Large intestine (tissue), 3 donors: ENCODE data around the gene RPL37. TPM values are rescaled to one million over a fixed set of nuclear protein-coding genes. Genes with fewer than 3 reads are reported as not detected.
A peak's percentile ranks its signal among the peaks of the same experiment; 100 is the strongest.
"Not testable (repeated sequence)": the region's sequence is repeated elsewhere in the genome, so short reads cannot be mapped to it uniquely, and the experiment has no call there.

ENCODE experiments used
- DNase-seq, 2 donors: peaks; one replicate each; pipeline versions ENCODE4 v3.0.0 to v3.0.0-alpha.2; 2013
- H3K27ac ChIP-seq: one replicate; pipeline ENCODE4 v1.5.1; 2013; ENCODE audit warnings: low read length
- H3K27me3 ChIP-seq: 2 replicates; pipeline ENCODE4 v1.6.1; 2013; ENCODE audit warnings: low read length; ENCODE audit not compliant: control insufficient read depth, insufficient read depth
- H3K36me3 ChIP-seq: 2 replicates; pipeline ENCODE4 v1.6.1; 2013; ENCODE audit warnings: low read length; ENCODE audit not compliant: control insufficient read depth, insufficient read depth
- H3K4me1 ChIP-seq: one replicate; pipeline ENCODE4 v1.6.1; 2013; ENCODE audit warnings: low read length; ENCODE audit not compliant: control insufficient read depth, insufficient read depth
- H3K4me3 ChIP-seq: one replicate; pipeline ENCODE4 v1.5.1; 2013; ENCODE audit warnings: low read length
- H3K9me3 ChIP-seq: one replicate; pipeline ENCODE4 v1.6.1; 2013; ENCODE audit warnings: mild to moderate bottlenecking, low read depth, low read length, moderate library complexity; ENCODE audit not compliant: control insufficient read depth
- WGBS: methylation state at CpG from one replicate; pipeline ENCODE4 v1.1.5; 2013; ENCODE audit warnings: low lambda C conversion rate; ENCODE audit not compliant: insufficient coverage; 5-methylcytosine and 5-hydroxymethylcytosine counted together
- polyA plus RNA-seq: library from polyadenylated mRNA; unstranded; fragments of 120-200 nt; gene quantifications from one replicate; pipeline ENCODE4 v1.2.1, GENCODE V29; 2013

The RPL37 gene
- polyA plus RNA-seq, 1 donor: 2,735 TPM

DNA sequence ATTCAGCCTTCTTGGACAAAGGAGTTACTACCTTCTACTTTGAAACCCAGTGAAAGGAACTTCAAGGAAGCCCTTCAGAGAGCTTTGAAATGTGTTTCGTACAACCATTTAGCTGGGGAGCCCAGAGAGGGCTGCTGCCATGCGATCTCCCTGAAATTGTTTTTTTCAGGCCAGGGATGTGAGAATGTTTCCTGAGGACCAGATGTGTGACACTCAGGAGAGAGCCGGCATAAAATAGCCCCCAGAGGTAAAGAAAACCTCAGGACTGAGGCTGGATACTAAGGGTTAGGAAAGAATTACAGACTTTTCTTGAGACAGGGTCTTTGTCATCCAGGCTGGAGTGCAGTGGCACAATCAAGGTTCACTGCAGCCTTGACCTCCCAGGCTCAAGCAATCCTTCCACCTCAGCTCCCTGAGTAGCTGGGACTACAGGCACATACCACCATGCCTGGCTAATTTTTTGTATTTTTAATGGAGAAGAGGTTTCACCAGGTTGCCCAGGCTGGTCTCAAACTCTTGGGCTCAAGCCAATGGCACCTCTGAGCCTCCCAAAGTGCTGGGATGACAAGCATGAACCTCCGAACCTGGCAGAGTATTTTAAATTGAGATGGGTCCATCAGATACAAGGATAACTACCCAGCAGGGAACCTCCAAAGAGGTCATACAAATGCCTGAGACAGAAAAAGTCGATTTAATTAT, 8.4 kb downstream of the RPL37 start:
- WGBS: 83% methylated on average over 1 of the region's 5 CpGs

DNA sequence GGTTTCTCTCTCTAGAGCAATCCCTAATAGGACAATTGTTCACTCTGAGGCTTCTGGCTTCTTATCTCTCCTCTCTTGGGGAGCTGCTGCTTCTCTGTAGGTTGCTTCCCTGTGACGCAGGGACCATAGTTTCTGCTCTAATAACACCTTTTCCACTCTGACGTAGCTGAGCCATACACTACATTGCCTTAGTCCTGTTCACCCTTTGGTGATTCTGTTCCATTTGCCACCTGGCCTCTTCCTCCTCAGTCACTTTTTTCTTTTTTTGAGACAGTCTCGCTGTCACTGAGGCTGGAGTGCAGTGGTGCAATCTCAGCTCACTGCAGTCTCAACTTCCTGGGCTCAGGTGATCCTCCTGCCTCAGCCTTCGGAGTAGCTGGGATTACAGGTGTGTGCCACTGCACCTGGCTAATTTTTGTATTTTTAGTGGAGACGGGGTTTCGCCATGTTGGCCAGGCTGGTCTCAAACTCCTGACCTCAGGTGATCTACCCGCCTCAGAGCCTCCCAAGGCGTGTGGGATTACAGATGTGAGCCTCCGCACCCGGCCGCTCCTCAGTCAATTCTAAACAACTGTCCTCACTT, 9.5 kb downstream of the RPL37 start:
- H3K27me3 ChIP-seq, H3K4me3 ChIP-seq, DNase-seq, H3K27ac ChIP-seq, H3K4me1 ChIP-seq, H3K9me3 ChIP-seq: not testable (repeated sequence)
- WGBS: 100% methylated on average over 1 of the region's 11 CpGs
- peaks cover 41% of the 10 kb centered on the region for H3K36me3 ChIP-seq

More for the DNA sequence above, 8.4 kb downstream of the RPL37 start:
- Histone ChIP-seq H3K9me3 (no peaks in the 10 kb centered on the region), H3K4me3 (no peak overlapping the region), H3K27me3 (no peaks in the 10 kb centered on the region), H3K27ac (no peak overlapping the region), H3K36me3 (peaks cover 52% of the 10 kb centered on the region), H3K4me1 (no peaks in the 10 kb centered on the region)
- DNase-seq: no peak

DNA sequence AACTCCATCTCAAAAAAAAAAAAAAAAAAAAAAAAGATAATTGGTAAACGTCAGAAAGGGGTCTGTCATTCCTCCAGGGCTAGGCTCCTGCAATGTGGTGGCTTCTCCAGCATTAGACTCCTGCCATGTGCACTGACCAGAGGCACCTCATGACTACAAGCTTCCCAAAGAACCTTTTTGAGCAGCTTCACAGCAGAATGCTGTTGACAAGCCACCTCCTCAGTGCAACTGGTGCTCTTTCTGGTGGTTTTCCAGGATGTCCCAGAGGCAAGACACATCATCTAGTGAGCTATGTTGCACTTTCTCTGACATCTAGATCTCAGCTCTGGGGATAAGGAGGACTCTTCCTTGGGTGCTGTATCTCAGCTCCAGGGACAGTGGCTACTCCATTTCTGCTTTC, 11.6 kb downstream of the RPL37 start:
- WGBS: no CpG with 5 or more reads among the region's 1 CpG
- Histone ChIP-seq H3K4me3 (no peak overlapping the region), H3K9me3 (no peaks in the 10 kb centered on the region), H3K36me3 (peaks cover 20% of the 10 kb centered on the region), H3K27ac (no peak overlapping the region), H3K27me3 (no peaks in the 10 kb centered on the region), H3K4me1 (no peaks in the 10 kb centered on the region)
- no peak for DNase-seq

GRCh38 chr5:40813698-40814281, 21.2 kb downstream of the RPL37 start:
- no peak for DNase-seq
- H3K27ac ChIP-seq: no peak overlapping the region
- H3K36me3 ChIP-seq: no peaks in the 10 kb centered on the region
- no peaks in the 10 kb centered on the region for H3K9me3 ChIP-seq
- H3K4me3 ChIP-seq: no peak overlapping the region
- H3K27me3 ChIP-seq: no peaks in the 10 kb centered on the region
- H3K4me1 ChIP-seq: no peaks in the 10 kb centered on the region
- WGBS: no CpG with 5 or more reads among the region's 2 CpGs

GRCh38 chr5:40812125-40812524, 22.9 kb downstream of the RPL37 start:
- no peak overlapping the region for H3K27ac ChIP-seq
- no peak overlapping the region for H3K4me3 ChIP-seq
- WGBS: no CpG with 5 or more reads among the region's 1 CpG
- no peaks in the 10 kb centered on the region for H3K27me3 ChIP-seq
- no peaks in the 10 kb centered on the region for H3K36me3 ChIP-seq
- no peaks in the 10 kb centered on the region for H3K9me3 ChIP-seq
- DNase-seq: no peak
- H3K4me1 ChIP-seq: no peaks in the 10 kb centered on the region

GRCh38 chr5:40801771-40802562, 33.1 kb downstream of the RPL37 start:
- no peaks in the 10 kb centered on the region for H3K27me3 ChIP-seq
- H3K4me1 ChIP-seq: no peaks in the 10 kb centered on the region
- H3K9me3 ChIP-seq: no peaks in the 10 kb centered on the region
- H3K27ac ChIP-seq: no peak overlapping the region
- 86% methylated on average over 1 of the region's 8 CpGs for WGBS
- DNase-seq: no peak
- H3K4me3 ChIP-seq: no peak overlapping the region
- no peaks in the 10 kb centered on the region for H3K36me3 ChIP-seq

DNA sequence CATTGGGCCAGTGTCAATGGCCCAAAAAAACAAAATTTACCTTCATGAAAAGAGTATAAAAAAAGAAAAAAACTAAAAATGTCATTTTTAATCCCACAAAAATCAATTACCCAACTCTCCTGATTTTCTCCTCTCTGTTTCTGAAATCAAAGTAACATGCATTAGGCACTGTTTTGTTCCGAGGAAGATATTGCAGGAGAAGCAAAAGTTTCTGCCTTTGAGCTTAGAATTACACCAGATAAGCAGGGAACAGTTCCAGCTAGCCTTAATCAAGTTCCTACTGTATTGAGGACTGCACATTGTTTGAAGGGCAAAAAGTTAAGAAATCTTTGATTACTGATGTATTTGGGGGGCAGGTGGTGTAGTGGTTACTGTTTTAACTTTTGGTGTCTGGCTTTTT, 35.8 kb downstream of the RPL37 start:
- no CpG with 5 or more reads among the region's 1 CpG for WGBS
- peaks cover 6% of the 10 kb centered on the region for H3K4me1 ChIP-seq
- H3K27ac ChIP-seq: no peak overlapping the region
- no peak for DNase-seq
- peaks cover 3% of the 10 kb centered on the region for H3K36me3 ChIP-seq
- no peaks in the 10 kb centered on the region for H3K9me3 ChIP-seq
- no peak overlapping the region for H3K4me3 ChIP-seq
- H3K27me3 ChIP-seq: no peaks in the 10 kb centered on the region

- DNase-seq: no peak
- WGBS: 6% methylated on average over 2 of the region's 7 CpGs
- Histone ChIP-seq H3K9me3 (no peaks in the 10 kb centered on the region), H3K27ac (peak overlapping the region; percentile 97), H3K36me3 (peaks cover 3% of the 10 kb centered on the region), H3K27me3 (no peaks in the 10 kb centered on the region), H3K4me3 (peak overlapping the region; percentile 99), H3K4me1 (peaks cover 6% of the 10 kb centered on the region)
Measured at GRCh38 chr5:40798801-40799210, 36.2 kb downstream of the RPL37 start.

DNA sequence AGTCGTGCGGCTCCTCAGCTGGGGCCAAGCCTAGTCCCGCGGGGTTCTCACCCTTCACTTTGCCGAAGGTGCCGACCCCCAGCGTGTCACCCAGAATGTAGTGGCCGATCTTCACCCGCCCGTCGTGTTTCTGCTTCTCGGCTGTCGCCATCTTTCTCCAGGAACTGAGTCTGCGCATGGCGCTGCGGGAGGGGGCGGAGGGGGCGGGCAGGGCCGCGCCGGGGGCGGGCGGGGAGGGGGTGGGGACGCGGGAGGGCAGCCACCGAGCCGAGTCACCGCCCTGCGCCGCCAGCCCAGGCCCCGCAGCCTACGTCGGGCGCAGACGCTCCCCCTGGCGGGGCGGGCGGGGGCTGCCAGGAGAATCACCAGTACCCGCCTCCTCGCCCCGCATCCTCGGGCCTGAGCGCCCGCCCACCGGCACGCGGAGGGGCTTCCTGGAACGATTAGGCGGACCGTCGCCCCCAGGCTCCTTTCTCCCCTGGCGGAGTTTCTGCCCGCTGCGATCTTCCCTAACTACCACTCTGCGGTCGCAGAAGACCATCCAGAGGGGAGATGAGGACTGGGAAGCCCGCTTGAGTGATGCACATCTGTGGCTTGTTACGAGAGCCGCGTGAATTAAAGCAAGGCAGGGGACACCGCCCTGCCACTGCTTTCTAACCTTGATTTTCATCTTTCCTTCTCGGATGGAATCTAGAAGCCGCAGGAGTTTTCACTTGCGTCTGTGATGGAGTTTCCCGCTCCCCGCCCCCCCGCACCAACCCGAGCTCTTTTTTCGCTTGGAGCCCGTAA, 36.8 kb downstream of the RPL37 start, which contains the start of gene PRKAA1:
PRKAA1 (minus strand) TSS at position 363 of the 789 bp plus-strand sequence; CDS start at position 178, 185 bp downstream.
- WGBS: no CpG with 5 or more reads among the region's 70 CpGs
- peak; percentile 79 to 89 for DNase-seq
- peak within 1 kb of the TSS; percentile 99 for H3K4me3 ChIP-seq
- H3K9me3 ChIP-seq: no peaks in the 10 kb centered on the region
- H3K36me3 ChIP-seq: peaks cover 3% of the 10 kb centered on the region
- H3K4me1 ChIP-seq: peaks cover 6% of the 10 kb centered on the region
- H3K27ac ChIP-seq: peak within 1 kb of the TSS; percentile 97
- H3K27me3 ChIP-seq: no peaks in the 10 kb centered on the region
